ENCODE data around the gene ST3GAL3. TPM values are rescaled to one million over a fixed set of nuclear protein-coding genes. Genes with fewer than 3 reads are reported as not detected.

Gene ST3GAL3
- total and polyA plus RNA-seq, 2 donors (not counting 3 experiments of a cell fraction or from before 2014, with no cell fraction given): 14.3 to 35.8 TPM

GRCh38 chr1:43668956-43669355 is 38.4 kb upstream of the ST3GAL3 start:
- DNase-seq (ENCODE audit: low read depth, low spot score) (no peak), FAIRE-seq (no peak)
- no peaks in the 10 kb centered on the region for H4K20me1 ChIP-seq (replicated peaks; ENCODE audit: control insufficient read depth, extremely low read depth, insufficient read depth, low read length)
- no peaks in the 10 kb centered on the region for H3K4me1 ChIP-seq (ENCODE audit: control insufficient read depth, extremely low read depth, insufficient read depth, low read length)
- no peak overlapping the region for H3K4me3 ChIP-seq (replicated peaks in 1 of 3; ENCODE audit: insufficient read depth in 1 of 3, low read depth in 1 of 3, low read length in 3 of 3)
- intact Hi-C loops (cut with micrococcal nuclease): no loop called here
- CTCF ChIA-PET: no interaction called here
- dilution Hi-C loops (cut with MboI; ENCODE audit: extremely low pct_ligation_motif_present, low sequenced_read_pairs): no loop called here
- H3K9me3 ChIP-seq (replicated peaks; ENCODE audit: control insufficient read depth, insufficient read depth, low read length): no peaks in the 10 kb centered on the region
- POLR2A ChIA-PET: interaction anchor here (1.0 kb wide), 1 partner anchor 12 kb away, joined by 4 read pairs; no protein-coding TSS in a partner anchor
- no peak overlapping the region for H3K9ac ChIP-seq (replicated peaks; ENCODE audit: extremely low read depth, insufficient read depth, low read length)
- no peaks in the 10 kb centered on the region for H3K27me3 ChIP-seq (ENCODE audit: control insufficient read depth in 2 of 2, insufficient read depth in 2 of 2, low read length in 2 of 2)
- H3K36me3 ChIP-seq (ENCODE audit: control insufficient read depth in 2 of 2, extremely low read depth in 1 of 2, insufficient read depth in 2 of 2, low read length in 2 of 2): peaks cover 43 to 65% of the 10 kb centered on the region in 2 experiments
- H3K9me1 ChIP-seq (replicated peaks; ENCODE audit: control insufficient read depth, extremely low read depth, insufficient read depth, low read length): no peaks in the 10 kb centered on the region
- H2AFZ ChIP-seq (ENCODE audit: low read depth, low read length): no peak overlapping the region
- no peak overlapping the region for H3K4me2 ChIP-seq (ENCODE audit: insufficient read depth, low read length)
- H3K27ac ChIP-seq (ENCODE audit: insufficient read depth, low read depth, low read length): no peak overlapping the region
- BruUV-seq (replicated peaks): no TSS peak
- no peak for TF ChIP-seq MYC (IDR thresholded peaks at IDR 0.05; ENCODE audit: low read depth, low read length)
- no peak for TF ChIP-seq CTCF (IDR thresholded peaks at IDR 0.05; ENCODE audit: extremely low read depth in 1 of 2, insufficient read depth in 1 of 2, low read depth in 1 of 2, low read length in 2 of 2)
- TF ChIP-seq FOS (IDR thresholded peaks at IDR 0.05; ENCODE audit: borderline replicate concordance, insufficient read depth, low read length): no peak
- no peak for TF ChIP-seq MAX (IDR thresholded peaks at IDR 0.05; ENCODE audit: insufficient read depth, insufficient read length)
- no peak for TF ChIP-seq EZH2 (IDR thresholded peaks at IDR 0.05; ENCODE audit: borderline replicate concordance, low read depth, low read length, severe bottlenecking)
- TF ChIP-seq JUN (IDR thresholded peaks at IDR 0.05; ENCODE audit: borderline replicate concordance, insufficient read depth, insufficient read length, low read depth): no peak
- no peak for TF ChIP-seq POLR2AphosphoS5 (IDR thresholded peaks at IDR 0.05; ENCODE audit: insufficient read depth, low read depth, low read length)
- H3K79me2 ChIP-seq (ENCODE audit: control insufficient read depth, insufficient read depth, low read length): no peaks in the 10 kb centered on the region
